GM21717 (cell line): ENCODE results near the gene ALX4.

ENCODE experiments used
- ATAC-seq: cut with Tn5 transposase; IDR thresholded peaks from one replicate; pipeline ENCODE4 v1.9.1; 2021; ENCODE audit warnings: mild to moderate bottlenecking, moderate library complexity; ENCODE audit not compliant: unreplicated experiment

The ALX4 gene

GRCh38 chr11:44316659-44317240, 6.8 kb upstream of the ALX4 start:
- ATAC-seq = no peak

DNA sequence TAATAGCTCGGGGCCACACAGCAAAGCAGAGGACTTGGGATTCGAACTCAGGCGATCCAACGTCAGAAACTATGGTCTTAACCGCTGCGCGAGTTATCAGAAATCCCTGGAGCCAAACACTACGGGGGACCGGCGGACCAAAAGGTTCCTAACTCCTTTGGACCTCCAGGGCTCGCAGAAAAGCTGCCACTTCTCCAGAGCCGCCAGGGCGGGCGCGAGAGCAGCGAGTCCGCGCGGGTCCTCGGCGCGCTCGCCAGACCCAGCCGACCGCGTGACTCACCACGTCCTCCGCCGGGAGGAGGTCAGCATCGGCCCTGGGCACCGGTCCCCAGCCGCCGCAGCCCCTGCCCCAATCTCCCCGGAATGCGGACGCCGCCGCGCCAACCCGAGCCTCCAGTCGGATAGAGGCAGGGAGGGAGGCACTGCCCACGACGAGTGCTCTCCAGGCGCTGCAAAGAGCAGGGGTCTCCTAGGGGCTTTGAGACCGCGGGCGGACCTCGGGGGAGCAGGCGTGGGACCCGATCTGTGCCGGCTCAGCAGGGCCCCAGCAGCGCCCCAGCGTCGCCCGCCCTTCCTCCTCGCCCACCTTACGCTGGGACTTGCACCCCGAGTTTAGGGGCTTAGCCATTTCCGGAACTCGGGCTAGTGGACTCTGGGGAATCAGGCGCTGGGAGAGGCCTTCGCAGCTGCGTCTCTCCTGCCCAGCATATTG, 6.2 kb upstream of the ALX4 start:
- ATAC-seq = no peak

- ATAC-seq = no peak
Measured at GRCh38 chr11:44314733-44315132, 4.8 kb upstream of the ALX4 start.

DNA sequence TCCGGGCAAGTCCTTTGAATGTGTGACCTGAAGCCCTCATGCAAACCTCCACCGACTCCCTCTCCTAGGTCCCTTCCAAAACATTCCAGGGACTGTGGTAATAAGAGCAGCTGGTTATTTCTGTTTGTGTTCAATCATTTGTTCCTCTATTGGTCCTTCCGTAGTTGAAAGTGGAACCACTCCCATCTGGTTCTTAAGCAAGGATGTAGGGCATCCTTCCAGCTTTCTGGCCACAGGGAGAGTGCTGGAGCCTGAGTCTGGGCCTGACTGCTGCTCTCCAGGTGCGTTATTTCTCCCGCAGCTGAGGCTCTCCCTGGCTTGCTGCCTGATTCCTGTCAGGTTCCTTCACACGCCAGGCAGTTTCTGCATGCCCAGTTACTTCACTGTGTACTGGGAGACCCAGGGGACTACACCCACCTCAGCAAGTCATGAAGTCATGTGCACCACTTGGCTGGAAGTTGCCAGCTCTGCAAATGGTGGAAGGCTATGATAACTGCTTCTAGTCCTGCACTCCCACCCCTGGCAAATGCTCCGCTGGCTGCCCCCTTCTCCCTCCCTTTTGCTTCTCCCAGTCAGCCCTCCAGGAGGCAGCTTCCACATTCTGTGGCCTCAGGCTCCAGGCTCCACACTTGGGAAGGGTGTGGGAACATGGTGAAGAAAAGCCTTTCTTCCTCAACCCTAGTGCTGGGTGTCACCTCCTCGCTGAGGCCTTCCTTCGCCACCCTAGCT, 4.0 kb upstream of the ALX4 start:
- ATAC-seq = no peak

GRCh38 chr11:44312876-44313275, 2.9 kb upstream of the ALX4 start:
- ATAC-seq = no peak

DNA sequence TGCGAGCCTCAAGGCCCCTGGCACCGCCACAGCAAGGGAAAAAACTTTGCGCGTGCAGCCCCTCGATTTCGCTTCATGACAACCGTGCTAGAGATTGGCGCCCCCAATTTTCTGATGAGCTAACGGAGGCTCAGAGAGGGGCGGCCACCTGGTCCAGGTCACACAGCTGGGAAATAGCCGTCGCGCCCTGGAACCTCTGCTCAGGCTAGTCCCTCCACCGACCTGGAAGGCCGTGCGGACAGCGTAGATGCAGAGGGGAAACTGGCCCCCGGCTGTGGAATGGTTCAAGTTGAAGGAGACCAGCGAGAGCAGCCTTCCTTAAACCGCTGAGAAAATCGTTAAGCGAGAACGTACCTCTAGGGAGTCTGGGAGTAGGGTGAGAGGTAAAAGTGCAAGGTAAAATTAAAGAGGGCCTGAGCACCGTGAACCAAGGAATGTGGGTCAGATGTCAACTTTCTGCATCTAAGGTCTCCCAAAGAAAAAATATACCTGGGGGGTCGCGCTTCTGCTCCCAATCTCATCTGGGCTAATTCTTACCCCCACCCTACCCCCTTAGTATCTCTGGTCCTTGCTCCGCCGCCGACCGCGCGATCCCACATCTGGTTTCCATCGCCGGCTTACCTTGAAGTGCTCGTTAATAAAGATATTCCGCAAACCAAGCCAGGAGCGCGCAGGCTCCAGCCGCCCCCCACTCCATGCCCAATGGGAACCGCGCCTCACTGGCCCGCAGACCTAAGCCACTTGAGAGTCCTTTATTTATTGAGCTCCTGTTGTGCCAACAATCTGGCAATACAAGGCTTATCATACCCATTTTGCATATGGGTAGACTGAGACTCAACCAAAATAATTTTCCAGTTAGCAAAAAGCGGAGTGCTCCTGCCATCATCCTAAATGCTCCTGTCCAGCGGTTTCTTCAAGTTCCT, 1.7 kb upstream of the ALX4 start:
- ATAC-seq = no peak

DNA sequence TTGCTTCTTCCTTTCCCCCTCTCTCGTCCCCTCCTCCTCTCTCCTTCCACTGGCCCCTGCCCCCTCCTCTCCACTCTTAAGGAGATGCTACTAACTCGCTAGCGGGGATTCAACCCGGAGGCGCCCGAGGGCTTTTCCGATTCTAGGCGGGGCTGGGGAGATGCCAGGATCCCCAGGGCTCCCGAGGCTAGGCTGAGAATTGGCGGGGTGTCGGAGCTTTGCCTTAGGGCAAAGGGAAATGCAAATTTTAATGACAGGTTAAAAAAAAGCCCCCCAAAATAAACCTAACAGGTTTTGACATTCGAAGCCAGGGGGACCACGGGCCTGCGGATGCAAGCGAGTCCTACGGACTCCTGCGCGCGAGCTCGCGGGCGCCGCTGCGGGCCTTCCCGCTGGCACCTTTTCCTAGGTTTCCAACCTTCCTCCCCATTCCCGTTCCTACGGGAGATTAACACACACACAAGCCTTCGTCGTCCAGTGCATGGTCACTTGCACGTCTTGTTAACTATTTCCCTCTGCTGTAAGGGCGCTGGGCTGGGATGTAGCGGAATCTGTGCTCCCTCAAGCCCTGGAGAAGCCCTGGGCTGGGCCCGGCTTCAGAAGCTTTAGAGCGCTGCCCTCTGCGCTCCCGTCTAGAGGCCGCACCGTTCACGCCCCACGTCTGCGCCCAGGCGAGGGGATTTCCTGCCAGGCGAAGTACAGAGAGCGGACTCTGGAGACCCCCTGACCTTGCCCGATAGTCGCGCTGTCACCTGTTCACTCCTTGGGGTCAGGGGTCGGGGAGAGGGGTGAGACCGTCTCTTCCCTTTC, 729 bp upstream of the ALX4 start:
- ATAC-seq = no peak

GRCh38 chr11:44310206-44310462, 195 bp upstream of the ALX4 start:
- no peak for ATAC-seq

GRCh38 chr11:44308923-44309477, 939 bp downstream of the ALX4 start:
- no peak for ATAC-seq

GRCh38 chr11:44308256-44308922, 1.6 kb downstream of the ALX4 start:
- no peak for ATAC-seq

GRCh38 chr11:44307340-44308099, 2.4 kb downstream of the ALX4 start:
- ATAC-seq = no peak

DNA sequence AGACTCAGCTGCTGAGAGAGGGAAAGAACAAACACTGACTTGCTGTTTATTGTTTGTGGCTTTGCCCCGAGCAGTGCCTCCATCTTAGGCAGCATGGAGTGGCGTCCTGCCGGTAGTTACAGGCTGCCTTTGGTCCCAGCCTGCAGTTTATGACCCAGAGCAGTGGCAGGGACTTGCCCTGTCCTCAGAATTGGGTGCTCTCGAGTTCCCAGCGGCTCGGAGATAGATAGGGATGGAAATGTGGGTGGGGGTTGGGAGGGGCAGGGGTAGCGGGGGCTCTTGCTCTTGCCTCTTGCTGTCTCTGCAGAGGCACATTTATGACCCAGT, 3.1 kb downstream of the ALX4 start:
- no peak for ATAC-seq

GRCh38 chr11:44306052-44306917, 3.7 kb downstream of the ALX4 start:
- ATAC-seq = no peak

- no peak for ATAC-seq
Measured at GRCh38 chr11:44305470-44306051, 4.4 kb downstream of the ALX4 start.

- ATAC-seq = no peak
Measured at GRCh38 chr11:44305026-44305469, 4.9 kb downstream of the ALX4 start.

DNA sequence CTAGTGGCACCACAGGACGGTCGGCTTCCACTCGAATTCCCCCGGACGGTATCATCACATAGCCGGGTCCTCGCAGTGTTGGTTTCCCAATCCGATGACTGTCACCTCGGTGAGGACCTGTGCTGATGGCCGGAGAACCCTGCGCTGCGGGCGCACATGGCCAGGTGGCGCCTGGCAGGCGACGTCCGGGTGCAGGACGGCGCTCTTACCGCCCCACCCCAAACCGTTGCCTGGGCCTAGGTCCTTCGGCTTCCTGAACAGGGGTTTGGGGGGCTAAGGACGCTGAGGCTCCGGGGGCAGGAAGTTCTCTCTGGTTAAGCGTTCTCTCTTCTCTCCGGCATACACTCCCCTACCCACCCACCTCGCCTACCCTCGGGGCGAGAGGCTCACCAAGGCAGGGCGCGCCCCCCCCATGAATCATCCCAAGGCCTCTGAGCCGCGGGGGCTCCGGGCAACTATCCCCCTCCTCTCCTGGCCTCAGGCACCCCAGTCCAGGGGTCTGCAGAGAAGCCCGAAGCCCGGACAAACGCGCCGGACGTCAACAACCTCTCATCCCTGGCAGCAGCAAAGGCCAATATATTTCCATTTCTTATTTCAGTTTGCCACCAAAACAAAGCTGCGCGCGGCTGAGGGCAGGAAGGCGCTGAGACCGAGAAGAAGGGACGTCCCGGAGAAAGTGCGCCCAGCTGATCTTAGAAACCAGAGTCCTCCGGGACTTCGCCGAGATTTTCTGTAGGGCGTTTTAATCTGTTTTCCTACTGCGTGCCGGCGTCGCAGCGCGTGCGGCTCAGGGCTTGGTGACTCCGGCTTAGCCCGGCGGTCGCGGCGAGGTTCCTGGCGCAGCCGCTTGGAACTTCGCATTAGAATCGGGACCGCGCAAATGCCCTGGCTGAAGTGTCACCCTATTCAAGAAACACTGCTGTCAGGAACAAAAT, 5.6 kb downstream of the ALX4 start:
- ATAC-seq = no peak
